Thyroid gland (tissue), 4 donors: ENCODE results near the gene CAMTA2. TPM values are rescaled to one million over a fixed set of nuclear protein-coding genes. Genes with fewer than 3 reads are reported as not detected.

ENCODE experiments used
- DNase-seq, 2 donors: peaks; one replicate each; pipeline ENCODE4 v3.0.0-alpha.2; 2019
- H3K27ac ChIP-seq, 3 donors: fragments of 200-600 bp; sonication (generic); 1 replicate in 2 of 3; 2 replicates in 1 of 3; pipeline ENCODE4 v1.5.1; 2016 to 2019; ENCODE audit warnings: mild to moderate bottlenecking in 1 of 3, moderate library complexity in 1 of 3
- H3K27me3 ChIP-seq: fragments of 200-600 bp; sonication (generic); one replicate; pipeline ENCODE4 v1.5.1; 2019
- H3K36me3 ChIP-seq, 2 donors: fragments of 200-600 bp; sonication (generic); one replicate each; pipeline ENCODE4 v1.5.1; 2016 to 2019
- H3K4me1 ChIP-seq, 2 donors: fragments of 200-600 bp; sonication (generic); one replicate each; pipeline ENCODE4 v1.5.1; 2017 to 2019
- H3K4me3 ChIP-seq, 3 donors: fragments of 200-600 bp; sonication (generic); replicated peaks in 1 of 3; 1 replicate in 2 of 3; 2 replicates in 1 of 3; pipeline ENCODE4 v1.5.1; 2016; ENCODE audit warnings: mild to moderate bottlenecking in 1 of 3
- H3K9me3 ChIP-seq: fragments of 200-600 bp; sonication (generic); one replicate; pipeline ENCODE4 v1.5.1; 2017
- POLR2A ChIP-seq, 2 donors: fragments of 450-650 bp; IDR thresholded peaks; one replicate each; pipeline ENCODE4 v1.6.1; 2017; ENCODE audit warnings: antibody characterized with exemption in 2 of 2, mild to moderate bottlenecking in 2 of 2, moderate library complexity in 1 of 2
- WGBS, 2 donors: methylation state at CpG; one replicate each; pipeline ENCODE4 v1.1.5; 2017; 5-methylcytosine and 5-hydroxymethylcytosine counted together
- intact Hi-C: fragments of 100-400 bp; cut with DNase I; formaldehyde crosslinking; loops from one replicate; pipeline ENCODE4 v1.15.1; 2023
- total RNA-seq, 4 donors: library from RNA; depleted of rRNA; stranded (reverse); fragments of >200 nt; gene quantifications; one replicate each; pipeline ENCODE4 v1.2.3, GENCODE V29; 2016
- TF ChIP-seq, protein P1 (sequence below), 6 experiments: fragments of 200-600 bp in 3 of 6; fragments of 450-650 bp in 3 of 6; sonication (generic) in 3 of 6; IDR thresholded peaks; one replicate each; pipeline ENCODE4 v1.5.1; 2016 to 2019; ENCODE audit warnings: antibody characterized with exemption in 6 of 6, mild to moderate bottlenecking in 2 of 6, inconsistent platforms in 1 of 6, moderate library complexity in 1 of 6

The CAMTA2 gene
- total RNA-seq, 4 donors from 2014 or later, result 17.1 to 29.0 (median 20.4) TPM

DNA sequence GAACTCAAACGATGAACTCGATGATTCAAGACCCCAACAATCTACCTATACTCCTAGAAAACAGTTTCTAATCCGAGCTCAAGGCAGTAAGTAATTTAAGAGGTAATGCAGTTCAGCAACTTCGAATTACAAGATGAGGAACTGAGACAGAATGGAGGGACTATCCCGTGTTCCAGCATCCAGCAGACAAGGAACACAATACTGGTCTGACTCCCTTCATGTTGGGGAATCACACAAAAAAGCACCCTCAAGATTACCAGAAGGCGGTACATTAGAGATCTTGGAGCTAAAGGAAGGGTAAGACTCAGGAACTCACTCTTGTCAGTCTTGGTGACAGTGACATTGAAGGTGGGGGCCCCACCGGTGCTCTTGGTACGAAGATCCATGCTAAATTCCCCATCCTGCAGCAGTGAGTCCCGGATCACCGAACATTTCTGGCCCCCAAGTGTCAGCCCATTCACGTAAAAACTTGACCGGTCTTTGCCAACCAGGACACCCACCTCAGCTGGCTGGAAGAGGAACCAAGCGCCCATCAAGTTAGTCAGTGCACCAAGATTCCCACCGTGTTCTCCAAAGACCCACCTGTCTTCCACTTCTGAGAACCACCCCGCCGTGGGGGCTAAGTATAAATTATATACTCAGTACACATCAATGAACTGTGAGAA lies 41.0 kb downstream of the CAMTA2 start:
- H3K4me3 ChIP-seq, result peak overlapping the region in 1 of 3 donors; percentile 98
- DNase-seq, result no peak
- H3K36me3 ChIP-seq, result peaks cover 7% of the 10 kb centered on the region in 2 donors
- intact Hi-C loops, result no loop called here
- 33 to 47% methylated on average over 11 to 16 of the region's 16 CpGs for WGBS, 2 donors
- H3K4me1 ChIP-seq, result peaks cover 12 to 40% of the 10 kb centered on the region in 2 donors
- TF ChIP-seq POLR2A (IDR thresholded peaks at IDR 0.05), result no peak
- TF ChIP-seq, protein P1, sequence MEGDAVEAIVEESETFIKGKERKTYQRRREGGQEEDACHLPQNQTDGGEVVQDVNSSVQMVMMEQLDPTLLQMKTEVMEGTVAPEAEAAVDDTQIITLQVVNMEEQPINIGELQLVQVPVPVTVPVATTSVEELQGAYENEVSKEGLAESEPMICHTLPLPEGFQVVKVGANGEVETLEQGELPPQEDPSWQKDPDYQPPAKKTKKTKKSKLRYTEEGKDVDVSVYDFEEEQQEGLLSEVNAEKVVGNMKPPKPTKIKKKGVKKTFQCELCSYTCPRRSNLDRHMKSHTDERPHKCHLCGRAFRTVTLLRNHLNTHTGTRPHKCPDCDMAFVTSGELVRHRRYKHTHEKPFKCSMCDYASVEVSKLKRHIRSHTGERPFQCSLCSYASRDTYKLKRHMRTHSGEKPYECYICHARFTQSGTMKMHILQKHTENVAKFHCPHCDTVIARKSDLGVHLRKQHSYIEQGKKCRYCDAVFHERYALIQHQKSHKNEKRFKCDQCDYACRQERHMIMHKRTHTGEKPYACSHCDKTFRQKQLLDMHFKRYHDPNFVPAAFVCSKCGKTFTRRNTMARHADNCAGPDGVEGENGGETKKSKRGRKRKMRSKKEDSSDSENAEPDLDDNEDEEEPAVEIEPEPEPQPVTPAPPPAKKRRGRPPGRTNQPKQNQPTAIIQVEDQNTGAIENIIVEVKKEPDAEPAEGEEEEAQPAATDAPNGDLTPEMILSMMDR (IDR thresholded peaks at IDR 0.05), result no peak
- H3K27me3 ChIP-seq, result no peaks in the 10 kb centered on the region
- no peaks in the 10 kb centered on the region for H3K9me3 ChIP-seq
- H3K27ac ChIP-seq, result peak overlapping the region in 1 of 3 donors; percentile 94

DNA sequence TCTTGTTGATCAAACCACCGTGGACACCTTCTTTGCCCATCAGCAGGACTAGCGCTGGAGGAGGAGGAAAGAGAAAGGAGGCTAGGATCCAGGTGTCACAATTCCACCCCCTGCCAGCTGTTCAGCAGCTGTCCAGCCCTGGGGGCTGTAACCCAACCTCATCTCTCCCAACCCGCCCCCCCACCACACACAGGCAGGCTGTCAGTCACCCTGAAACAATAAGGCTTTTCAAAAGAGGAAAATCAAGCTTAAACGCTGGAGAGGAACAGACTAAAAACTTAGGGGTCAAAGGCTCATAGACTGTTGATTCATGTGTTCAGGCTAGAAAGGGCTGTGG lies 41.6 kb downstream of the CAMTA2 start:
- no peaks in the 10 kb centered on the region for H3K9me3 ChIP-seq
- DNase-seq, result no peak
- 53 to 61% methylated on average over 4 of the region's 4 CpGs for WGBS, 2 donors
- H3K27ac ChIP-seq, result no peak overlapping the region
- no peaks in the 10 kb centered on the region for H3K27me3 ChIP-seq
- no peak overlapping the region for H3K4me3 ChIP-seq
- intact Hi-C loops, result no loop called here
- peaks cover 7% of the 10 kb centered on the region in 2 donors for H3K36me3 ChIP-seq
- TF ChIP-seq, protein P1 (IDR thresholded peaks at IDR 0.05), result no peak
- TF ChIP-seq POLR2A (IDR thresholded peaks at IDR 0.05), result no peak
- peaks cover 17 to 40% of the 10 kb centered on the region in 2 donors for H3K4me1 ChIP-seq

DNA sequence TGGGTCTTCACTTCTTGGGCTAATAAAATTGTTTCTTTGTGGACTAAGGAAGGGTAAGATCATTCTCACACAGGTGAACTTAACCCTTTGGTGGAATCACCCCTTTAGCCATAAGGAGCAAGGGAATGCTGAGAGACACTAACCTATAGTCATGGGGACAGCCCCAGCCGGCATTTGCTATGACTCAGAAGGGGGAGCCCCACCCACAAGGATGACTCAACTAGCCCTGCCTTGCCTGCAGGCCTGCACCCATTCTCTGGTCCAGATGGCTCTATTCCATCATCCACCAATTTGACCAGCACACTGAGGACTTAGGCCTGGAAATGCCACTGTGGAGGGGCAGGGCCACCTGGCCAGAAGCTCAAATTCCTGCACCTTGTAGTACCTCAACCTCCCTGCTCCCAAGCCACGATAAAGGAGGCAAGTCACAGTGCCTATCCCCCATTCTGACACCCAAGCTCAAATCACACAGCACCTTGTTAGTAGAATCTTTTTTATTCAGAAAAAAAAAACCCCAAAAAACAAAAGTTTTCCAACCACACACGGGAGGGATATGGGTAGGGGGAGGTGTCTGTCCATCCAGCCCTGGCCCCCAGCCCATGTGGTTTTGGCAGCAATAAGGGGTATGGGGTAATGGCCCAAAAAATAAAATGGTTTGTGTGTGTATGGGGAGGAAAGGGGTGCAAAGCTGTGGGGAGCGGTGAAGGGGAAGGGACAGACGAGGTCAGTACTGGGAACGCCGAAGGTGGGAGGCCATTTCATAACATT lies 42.1 kb downstream of the CAMTA2 start:
- peak; percentile 31 to 37 for DNase-seq
- Histone ChIP-seq H3K4me1 (peaks cover 18 to 36% of the 10 kb centered on the region in 2 donors), H3K36me3 (peaks cover 7% of the 10 kb centered on the region in 2 donors), H3K4me3 (no peak overlapping the region), H3K27me3 (no peaks in the 10 kb centered on the region), H3K9me3 (no peaks in the 10 kb centered on the region), H3K27ac (peak overlapping the region in 1 of 3 donors; percentile 45)
- 62 to 65% methylated on average over 7 of the region's 7 CpGs for WGBS, 2 donors
- intact Hi-C loops, result no loop called here
- TF ChIP-seq, protein P1 (IDR thresholded peaks at IDR 0.05), result no peak
- TF ChIP-seq POLR2A (IDR thresholded peaks at IDR 0.05), result no peak

DNA sequence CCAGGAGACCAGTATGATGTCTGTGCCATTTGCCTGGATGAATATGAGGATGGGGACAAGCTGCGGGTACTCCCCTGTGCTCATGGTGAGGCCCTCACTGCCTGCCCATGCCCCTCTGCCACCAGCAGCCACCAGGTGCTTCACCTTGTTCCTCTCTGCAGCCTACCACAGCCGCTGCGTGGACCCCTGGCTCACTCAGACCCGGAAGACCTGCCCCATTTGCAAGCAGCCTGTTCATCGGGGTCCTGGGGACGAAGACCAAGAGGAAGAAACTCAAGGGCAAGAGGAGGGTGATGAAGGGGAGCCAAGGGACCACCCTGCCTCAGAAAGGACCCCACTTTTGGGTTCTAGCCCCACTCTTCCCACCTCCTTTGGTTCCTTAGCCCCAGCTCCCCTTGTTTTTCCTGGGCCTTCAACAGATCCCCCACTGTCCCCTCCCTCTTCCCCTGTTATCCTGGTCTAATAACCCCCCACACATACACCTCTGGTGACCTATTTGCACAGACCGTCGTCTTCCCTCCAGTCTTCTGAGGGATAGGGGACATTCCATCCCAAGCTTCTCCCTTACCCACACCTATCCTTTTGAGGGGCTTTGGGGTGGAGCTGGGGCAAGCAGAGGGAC lies 42.8 kb downstream of the CAMTA2 start:
- no peak for TF ChIP-seq POLR2A (IDR thresholded peaks at IDR 0.05)
- TF ChIP-seq, protein P1 (IDR thresholded peaks at IDR 0.05), result no peak
- H3K36me3 ChIP-seq, result peaks cover 7% of the 10 kb centered on the region in 2 donors
- peak overlapping the region in 1 of 3 donors; percentile 45 for H3K27ac ChIP-seq
- H3K27me3 ChIP-seq, result no peaks in the 10 kb centered on the region
- H3K9me3 ChIP-seq, result no peaks in the 10 kb centered on the region
- WGBS, 2 donors, result 67 to 69% methylated on average over 6 to 8 of the region's 8 CpGs
- no peak overlapping the region for H3K4me3 ChIP-seq
- intact Hi-C loops, result no loop called here
- no peak for DNase-seq
- peaks cover 14 to 32% of the 10 kb centered on the region in 2 donors for H3K4me1 ChIP-seq
